Stimulated activated CD4-positive, alpha-beta T cell treated with anti-CD3 and anti-CD28 coated beads, Interleukin-4, amount 100 ng/mL, for 48 hours (primary cell): ENCODE data around the gene CLDN24.

ENCODE experiments used
- DNase-seq, 2 donors: peaks; one replicate each; pipeline ENCODE4 v3.0.0-alpha.2; 2020; ENCODE audit warnings: low read depth in 2 of 2

The CLDN24 gene

DNA sequence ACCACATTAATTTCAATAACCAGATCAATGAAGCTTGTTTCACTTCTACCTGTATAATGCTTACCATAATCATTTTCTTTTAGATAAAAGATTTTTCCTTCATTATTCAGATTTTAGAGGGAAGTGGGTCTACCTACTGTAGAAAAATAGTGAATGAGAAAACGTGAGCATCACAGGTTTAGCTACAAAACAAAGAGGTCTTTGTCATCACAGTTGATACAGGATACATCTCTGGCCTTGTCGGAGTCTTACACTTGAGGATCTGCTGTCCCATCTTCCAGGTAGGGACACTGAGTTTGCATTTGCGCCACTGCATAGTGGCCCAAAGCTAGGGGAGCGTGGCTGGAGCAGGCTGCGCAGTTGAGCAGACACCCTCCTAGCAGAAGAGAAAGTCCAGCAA, 710 bp downstream of the CLDN24 start:
- no peak for DNase-seq

- no peak for DNase-seq
Measured at GRCh38 chr4:183321079-183321478, 1.1 kb downstream of the CLDN24 start.

GRCh38 chr4:183320211-183321059, 1.8 kb downstream of the CLDN24 start, which contains the start of gene CLDN22:
Gene CLDN22, minus strand, starts transcription at chr4:183320276. Its CDS starts 58 bp downstream, at chr4:183320218.
- no peak for DNase-seq

GRCh38 chr4:183318656-183319055, 3.6 kb downstream of the CLDN24 start:
- no peak for DNase-seq

GRCh38 chr4:183314806-183315205, 7.4 kb downstream of the CLDN24 start:
- DNase-seq: no peak

- DNase-seq: no peak
Measured at GRCh38 chr4:183314336-183314735, 7.9 kb downstream of the CLDN24 start.

GRCh38 chr4:183312841-183313240, 9.4 kb downstream of the CLDN24 start:
- DNase-seq: no peak

DNA sequence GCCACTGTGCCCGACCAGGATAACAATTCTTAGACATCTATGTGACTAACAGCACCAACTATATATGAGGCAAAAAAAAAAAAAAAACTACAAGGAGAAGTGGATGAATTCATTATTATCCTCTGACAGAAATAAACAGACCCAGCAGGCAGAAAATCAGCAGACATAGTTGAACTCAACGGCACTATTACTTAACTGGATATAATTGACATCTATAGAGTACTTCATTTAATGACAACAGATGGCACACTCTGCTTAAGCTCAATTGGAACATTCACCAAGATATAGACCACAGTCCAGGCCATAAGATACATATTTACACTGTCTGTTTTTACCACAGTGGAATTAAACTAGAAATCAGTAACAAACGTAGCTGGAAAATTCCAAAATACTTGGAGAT, 15.4 kb downstream of the CLDN24 start:
- DNase-seq: no peak

- DNase-seq: no peak
Measured at GRCh38 chr4:183304538-183304937, 17.7 kb downstream of the CLDN24 start.

DNA sequence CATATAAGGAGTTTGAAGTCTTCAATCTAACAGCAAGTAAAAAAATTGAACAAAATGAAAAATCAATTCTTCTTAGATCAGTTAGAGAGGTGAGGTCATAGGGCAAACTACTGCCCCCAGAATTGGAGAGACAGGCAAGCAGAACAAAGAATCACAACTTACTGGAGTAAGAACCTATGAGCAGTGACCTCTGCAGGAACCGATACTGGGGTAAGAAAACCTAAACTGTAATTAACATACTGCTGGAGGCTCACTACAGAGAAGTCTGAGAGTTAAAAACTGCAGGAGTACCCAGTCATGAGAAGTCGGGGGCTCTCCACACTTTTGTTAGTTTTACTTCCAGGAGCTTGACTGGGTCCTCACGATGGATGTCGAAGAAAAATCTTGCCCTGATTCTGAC, 18.2 kb downstream of the CLDN24 start:
- no peak for DNase-seq

- DNase-seq: no peak
Measured at GRCh38 chr4:183303301-183303700, 18.9 kb downstream of the CLDN24 start.

GRCh38 chr4:183300655-183301054, 21.6 kb downstream of the CLDN24 start:
- DNase-seq: no peak

GRCh38 chr4:183300070-183300469, 22.2 kb downstream of the CLDN24 start:
- DNase-seq: no peak

DNA sequence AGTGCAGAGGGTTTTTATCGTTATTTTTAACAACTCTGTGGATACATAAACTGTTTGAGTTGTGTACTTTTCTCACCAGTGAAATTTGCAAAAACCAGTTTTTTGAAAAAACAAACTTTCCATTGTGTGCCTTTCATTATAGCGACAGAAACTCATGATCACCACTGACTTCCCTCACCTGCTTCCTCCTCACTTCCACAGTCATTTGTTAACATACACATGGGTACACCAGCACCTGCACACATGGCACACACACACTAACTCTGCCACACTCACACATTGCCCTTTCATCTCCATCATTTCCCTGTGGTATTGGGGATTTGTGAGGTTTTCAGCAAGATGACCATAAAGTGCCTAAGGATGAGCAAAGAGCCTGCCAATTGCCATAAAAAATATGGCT, 22.8 kb downstream of the CLDN24 start:
- DNase-seq: no peak

GRCh38 chr4:183297675-183298074, 24.6 kb downstream of the CLDN24 start:
- no peak for DNase-seq

DNA sequence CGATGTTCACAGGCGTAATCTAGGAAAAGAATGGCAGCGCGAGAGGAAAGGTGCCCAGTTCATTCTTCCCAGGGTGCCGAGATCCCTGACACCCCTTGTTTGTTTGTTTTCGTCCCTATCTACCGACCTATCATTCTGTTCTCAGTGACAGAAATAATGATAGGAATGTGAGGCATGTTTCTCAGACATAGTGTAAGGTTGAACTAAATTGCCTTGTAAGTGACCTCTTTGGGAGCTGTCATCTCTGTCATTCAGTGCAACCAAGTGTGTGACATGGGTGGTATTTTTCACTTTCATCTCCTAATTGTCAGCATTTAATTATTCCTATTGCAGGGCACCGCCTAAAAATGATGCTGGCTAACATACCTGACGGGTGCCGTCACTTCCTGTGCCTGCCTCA, 26.5 kb downstream of the CLDN24 start:
- DNase-seq: no peak

DNA sequence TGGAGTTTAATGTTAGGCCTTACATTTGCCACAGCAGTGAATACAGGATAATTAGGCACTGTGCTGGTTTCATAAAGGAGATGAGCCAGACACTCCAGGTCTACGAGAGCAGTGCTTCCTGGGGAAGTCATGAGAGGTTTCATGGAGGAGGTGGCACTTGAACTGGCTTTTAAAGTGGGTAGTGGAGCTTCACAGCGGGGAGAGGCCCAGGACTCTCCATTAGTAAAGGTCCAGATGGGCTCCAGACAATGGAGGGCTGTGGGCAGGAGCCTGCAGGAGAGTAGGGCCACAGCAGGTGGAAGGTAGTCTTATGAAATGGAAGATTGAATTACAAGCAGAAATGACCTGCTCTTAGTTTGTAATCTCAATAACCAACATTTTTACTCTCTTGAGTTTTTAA, 31.2 kb downstream of the CLDN24 start:
- no peak for DNase-seq

DNA sequence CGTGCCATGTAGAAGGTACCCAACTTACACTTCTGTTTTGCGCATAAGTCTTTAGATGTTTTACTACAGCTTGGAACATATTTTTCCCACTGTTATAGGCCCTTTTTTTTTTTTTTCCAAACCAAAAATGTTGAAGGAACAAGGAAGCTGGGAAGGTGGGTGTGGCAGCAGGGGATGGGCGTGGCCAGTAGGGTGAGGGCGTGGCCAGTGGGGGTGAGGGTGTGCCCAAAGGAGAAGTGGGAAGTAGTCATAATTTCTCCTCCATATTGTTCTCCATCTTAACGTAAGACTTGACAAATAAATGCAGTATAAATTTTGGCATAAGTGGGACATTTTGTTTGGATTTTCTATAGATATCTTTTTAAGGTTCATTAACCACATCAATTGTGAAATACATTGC, 32.5 kb downstream of the CLDN24 start:
- DNase-seq: no peak

GRCh38 chr4:183288955-183289354, 33.3 kb downstream of the CLDN24 start:
- no peak for DNase-seq

DNA sequence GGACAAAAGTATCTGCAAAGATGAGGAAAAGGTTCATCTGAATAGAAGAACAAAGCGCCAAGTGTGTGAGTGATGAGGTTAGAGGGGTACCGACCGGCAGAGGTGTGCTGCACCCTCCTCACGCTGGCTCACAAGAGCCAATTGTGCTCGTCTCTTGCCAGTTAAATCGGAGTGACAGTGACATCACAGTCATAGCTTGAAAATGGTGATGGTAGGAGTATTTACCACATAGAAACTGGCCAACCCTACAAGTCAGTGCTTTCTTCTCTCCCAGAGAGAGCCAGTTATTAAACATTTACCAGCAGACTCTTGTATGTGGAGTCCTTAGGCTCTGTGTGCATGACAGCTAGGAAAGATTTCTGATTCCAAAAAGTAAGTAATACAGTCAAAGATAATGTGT, 34.5 kb downstream of the CLDN24 start:
- DNase-seq: no peak

DNA sequence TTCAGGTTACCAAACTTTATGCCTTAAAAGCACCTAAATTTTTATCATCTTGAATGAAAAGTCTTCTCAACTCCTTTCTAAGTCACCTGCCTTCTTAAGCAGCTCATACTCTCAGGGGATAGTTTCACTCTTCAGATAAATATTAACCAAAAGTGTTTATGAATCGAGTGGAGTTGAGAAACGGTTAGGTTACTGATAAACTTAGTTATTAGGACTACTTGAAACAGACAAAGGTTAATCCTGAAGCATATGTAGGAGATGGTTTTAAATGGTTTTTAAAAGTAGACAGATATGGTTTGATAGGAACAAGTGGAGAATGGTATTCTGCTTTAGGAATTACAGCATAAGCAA, 34.9 kb downstream of the CLDN24 start:
- no peak for DNase-seq

DNA sequence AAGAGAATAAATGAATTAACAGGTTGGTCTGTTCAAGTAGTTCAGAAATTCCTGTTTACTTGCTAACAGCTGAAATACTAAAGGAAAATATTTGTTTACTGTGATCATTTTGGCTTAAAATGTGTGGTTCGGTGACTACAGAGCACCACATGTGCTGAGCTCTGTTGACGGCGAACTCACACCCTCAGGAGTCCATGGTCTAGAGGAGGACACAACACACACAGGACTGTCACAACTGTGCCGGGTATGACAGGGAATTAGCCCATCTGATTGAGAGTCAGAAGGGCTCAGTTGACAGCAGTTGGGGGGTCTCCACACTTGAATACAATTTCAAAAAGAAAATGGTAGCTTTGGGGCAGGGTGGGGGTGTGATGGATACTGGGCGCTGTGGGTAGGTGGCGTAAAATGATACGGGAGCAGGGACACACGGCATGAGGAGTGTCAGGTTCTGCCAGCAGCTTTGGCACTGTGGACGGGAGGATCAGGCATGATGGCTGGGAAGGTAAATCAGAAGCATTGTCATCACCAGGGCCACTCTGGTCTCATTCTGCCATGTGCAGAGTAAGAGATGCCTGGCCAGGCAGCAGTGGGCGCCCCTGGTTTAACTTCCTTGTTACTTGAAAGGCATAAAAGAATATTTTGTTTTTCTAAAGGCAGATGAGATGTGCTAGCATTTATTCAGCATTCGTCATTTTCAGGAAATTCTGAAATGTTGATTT, 35.5 kb downstream of the CLDN24 start:
- DNase-seq: no peak

DNA sequence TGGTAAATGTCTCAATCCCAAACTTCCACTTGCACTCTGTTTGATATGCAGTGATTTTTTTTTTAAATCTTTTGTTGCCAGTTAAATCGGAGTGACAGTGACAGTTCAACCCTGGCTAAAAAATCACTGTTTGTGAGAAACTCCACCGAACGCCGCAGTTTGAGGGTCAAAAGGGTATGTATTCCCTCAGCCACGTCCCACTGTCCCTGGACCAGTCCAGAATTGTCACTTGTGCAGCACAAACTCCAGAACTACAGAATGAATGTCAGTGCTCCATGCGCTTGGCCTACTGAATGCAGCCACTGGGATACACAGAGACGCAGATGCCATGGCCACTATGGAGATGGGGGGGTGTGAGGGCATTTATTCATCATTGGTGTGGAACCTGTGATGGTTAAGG, 36.3 kb downstream of the CLDN24 start:
- DNase-seq: no peak
